Measurements from ENCODE around the gene RGS7.

The RGS7 gene

GRCh38 chr1:241356519-241357365 lies at the start of gene RGS7:
TSS of gene RGS7 (minus strand) at chr1:241357205.
- DNase-seq, result peak in 13 of 14 donors; percentile 14 to 82 (median 58)

GRCh38 chr1:241406421-241406820 lies 49.4 kb upstream of the RGS7 start:
- DNase-seq, result no peak

GRCh38 chr1:241401156-241401555 lies 44.2 kb upstream of the RGS7 start:
- DNase-seq, result no peak

- no peak for DNase-seq
Observed at GRCh38 chr1:241396747-241397681, 40.0 kb upstream of the RGS7 start.

GRCh38 chr1:241391926-241392710 lies 35.1 kb upstream of the RGS7 start:
- peak in 1 of 14 donors; percentile 8 for DNase-seq

- DNase-seq, result no peak
Observed at GRCh38 chr1:241390526-241390925, 33.5 kb upstream of the RGS7 start.

GRCh38 chr1:241389400-241389799 lies 32.4 kb upstream of the RGS7 start:
- no peak for DNase-seq

- no peak for DNase-seq
Observed at GRCh38 chr1:241387216-241387615, 30.2 kb upstream of the RGS7 start.

- DNase-seq, result peak in 1 of 14 donors; percentile 63
Observed at GRCh38 chr1:241376701-241377100, 19.7 kb upstream of the RGS7 start.

- no peak for DNase-seq
Observed at GRCh38 chr1:241375886-241376285, 18.9 kb upstream of the RGS7 start.

GRCh38 chr1:241366196-241366595 lies 9.2 kb upstream of the RGS7 start:
- DNase-seq, result no peak

GRCh38 chr1:241362350-241362749 lies 5.3 kb upstream of the RGS7 start:
- DNase-seq, result peak in 1 of 14 donors; percentile 6

GRCh38 chr1:241357366-241358340 lies 648 bp upstream of the RGS7 start:
- DNase-seq, result peak in 1 of 14 donors; percentile 38

- peak in 4 of 14 donors; percentile 10 to 50 (median 42) for DNase-seq
Observed at GRCh38 chr1:241356187-241356518, 852 bp downstream of the RGS7 start.

- peak in 1 of 14 donors; percentile 47 for DNase-seq
Observed at GRCh38 chr1:241355311-241356010, 1.5 kb downstream of the RGS7 start.

- peak in 1 of 14 donors; percentile 37 for DNase-seq
Observed at GRCh38 chr1:241352401-241352800, 4.6 kb downstream of the RGS7 start.

- peak in 1 of 14 donors; percentile 24 for DNase-seq
Observed at GRCh38 chr1:241351841-241352240, 5.2 kb downstream of the RGS7 start.

- DNase-seq, result no peak
Observed at GRCh38 chr1:241343956-241344355, 13.0 kb downstream of the RGS7 start.

- no peak for DNase-seq
Observed at GRCh38 chr1:241336335-241336734, 20.7 kb downstream of the RGS7 start.

- no peak for DNase-seq
Observed at GRCh38 chr1:241332987-241333386, 24.0 kb downstream of the RGS7 start.

GRCh38 chr1:241332037-241332409 lies 25.0 kb downstream of the RGS7 start:
- no peak for DNase-seq
